ENCODE measurements around the gene PXMP2.

Gene PXMP2

DNA sequence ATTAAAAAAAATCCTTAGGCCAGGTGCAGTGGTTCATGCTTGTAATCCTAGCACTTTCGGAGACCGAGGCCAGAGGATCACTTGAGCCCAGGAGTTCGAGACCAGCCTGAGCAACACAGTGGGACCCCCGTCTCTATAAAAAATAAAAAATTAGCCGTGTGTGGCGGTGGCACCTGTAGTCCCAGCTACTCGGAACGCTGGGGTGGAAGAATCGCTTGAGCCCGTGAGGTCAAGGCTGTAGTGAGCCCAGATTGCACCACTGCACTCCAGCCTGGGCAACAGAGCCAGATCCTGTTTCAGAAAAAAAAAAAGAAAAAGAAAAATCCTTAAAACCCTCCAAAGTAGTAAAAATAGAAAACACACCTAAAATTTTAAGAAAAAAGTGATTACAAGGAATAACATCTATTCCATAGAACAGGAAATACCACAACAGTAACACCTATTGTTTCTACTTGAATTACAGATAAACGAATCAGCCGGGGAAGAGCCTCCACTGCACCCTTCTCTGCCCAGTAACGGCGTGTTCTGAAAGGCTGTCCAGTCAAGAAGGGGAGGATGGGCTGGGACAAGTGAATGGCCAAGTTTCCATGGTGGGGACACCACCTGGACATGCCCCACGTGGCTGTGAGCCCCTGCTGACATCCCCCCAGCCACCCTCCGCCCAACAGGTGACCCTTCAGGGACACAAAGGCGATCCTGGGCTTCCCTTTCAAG is 18.1 kb upstream of the PXMP2 start:
- no peaks in the 10 kb centered on the region for H3K27me3 ChIP-seq (ENCODE audit: low read depth, low read length)
- H3K27ac ChIP-seq (ENCODE audit: low read length) = no peak overlapping the region
- H3K4me1 ChIP-seq (ENCODE audit: low read length) = no peaks in the 10 kb centered on the region
- TF ChIP-seq EZH2phosphoT487 (IDR thresholded peaks at IDR 0.05; ENCODE audit: low read depth) (no peak), CTCF (IDR thresholded peaks at IDR 0.05; ENCODE audit: low read depth, low read length) (no peak)
- H3K36me3 ChIP-seq (replicated peaks; ENCODE audit: low read depth, low read length) = peaks cover 63% of the 10 kb centered on the region
- no peak overlapping the region for H3K4me3 ChIP-seq (ENCODE audit: low read length)
- no peaks in the 10 kb centered on the region for H3K9me3 ChIP-seq (ENCODE audit: insufficient read depth, low read length)
- H2AFZ ChIP-seq (ENCODE audit: low read depth, low read length) = no peak overlapping the region
- no peak overlapping the region for H3K9ac ChIP-seq (ENCODE audit: low read length)
- no peaks in the 10 kb centered on the region; the same call in 1 of the 2 replicates for H4K20me1 ChIP-seq (ENCODE audit: insufficient read depth, low read length)
- H3K79me2 ChIP-seq (ENCODE audit: low read length) = no peaks in the 10 kb centered on the region
- no peak overlapping the region for H3K4me2 ChIP-seq (ENCODE audit: low read length)

DNA sequence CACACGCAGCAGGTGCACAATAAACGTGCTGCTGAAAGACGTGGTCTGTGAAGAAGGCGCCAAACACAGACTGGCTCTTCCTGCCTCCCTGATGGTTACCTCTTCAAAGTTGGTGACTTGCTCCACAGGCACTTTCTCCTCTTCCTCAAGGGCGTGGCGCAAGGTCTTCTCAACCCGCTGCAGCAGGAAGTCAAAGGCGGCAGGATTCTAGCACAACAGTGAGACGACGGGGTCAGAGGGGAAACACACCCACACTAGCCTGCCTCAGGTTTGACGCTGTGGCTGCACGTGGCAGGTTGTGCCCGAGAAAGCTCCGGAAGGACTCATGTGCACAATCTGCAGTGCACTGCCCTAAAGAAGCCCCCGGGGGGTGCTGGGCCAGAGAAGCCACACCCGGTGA is 15.3 kb upstream of the PXMP2 start:
- no peak overlapping the region for H3K4me2 ChIP-seq (ENCODE audit: low read length)
- peaks cover 66% of the 10 kb centered on the region for H3K36me3 ChIP-seq (replicated peaks; ENCODE audit: low read depth, low read length)
- H3K4me1 ChIP-seq (ENCODE audit: low read length) = no peaks in the 10 kb centered on the region
- H4K20me1 ChIP-seq (ENCODE audit: insufficient read depth, low read length) = no peaks in the 10 kb centered on the region
- H3K9ac ChIP-seq (ENCODE audit: low read length) = no peak overlapping the region
- H2AFZ ChIP-seq (ENCODE audit: low read depth, low read length) = no peak overlapping the region
- H3K27me3 ChIP-seq (ENCODE audit: low read depth, low read length) = no peaks in the 10 kb centered on the region
- no peak overlapping the region for H3K4me3 ChIP-seq (ENCODE audit: low read length)
- no peaks in the 10 kb centered on the region for H3K79me2 ChIP-seq (ENCODE audit: low read length)
- no peak overlapping the region for H3K27ac ChIP-seq (ENCODE audit: low read length)
- TF ChIP-seq CTCF (IDR thresholded peaks at IDR 0.05; ENCODE audit: low read depth, low read length) (no peak), EZH2phosphoT487 (IDR thresholded peaks at IDR 0.05; ENCODE audit: low read depth) (no peak)
- H3K9me3 ChIP-seq (ENCODE audit: insufficient read depth, low read length) = no peaks in the 10 kb centered on the region

DNA sequence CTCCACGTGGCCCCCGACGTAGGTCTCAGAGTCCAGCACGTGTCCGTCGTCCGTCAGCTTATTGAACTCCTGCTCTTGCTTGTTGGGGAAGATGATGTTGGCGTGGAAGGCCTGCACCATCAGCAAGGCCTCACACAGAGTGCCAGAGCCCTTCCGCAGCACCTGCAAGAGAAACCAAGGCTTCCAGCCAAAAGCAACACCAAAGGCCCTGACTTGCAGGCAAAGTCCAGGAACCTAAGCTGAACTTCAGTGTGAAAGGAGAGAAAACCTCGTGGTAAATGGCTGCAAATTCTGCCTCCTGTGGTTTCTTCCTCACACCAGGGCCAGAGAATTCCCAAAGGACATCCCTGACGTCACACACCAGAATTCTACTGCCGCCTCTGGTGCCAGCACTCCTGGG is 14.7 kb upstream of the PXMP2 start:
- Histone ChIP-seq H3K4me1 (ENCODE audit: low read length) (no peaks in the 10 kb centered on the region), H3K27ac (ENCODE audit: low read length) (no peak overlapping the region), H2AFZ (ENCODE audit: low read depth, low read length) (no peak overlapping the region), H3K4me2 (ENCODE audit: low read length) (no peak overlapping the region), H3K9ac (ENCODE audit: low read length) (no peak overlapping the region), H3K27me3 (ENCODE audit: low read depth, low read length) (no peaks in the 10 kb centered on the region), H3K36me3 (replicated peaks; ENCODE audit: low read depth, low read length) (peaks cover 68% of the 10 kb centered on the region), H3K4me3 (ENCODE audit: low read length) (no peak overlapping the region), H3K9me3 (ENCODE audit: insufficient read depth, low read length) (no peaks in the 10 kb centered on the region), H4K20me1 (ENCODE audit: insufficient read depth, low read length) (no peaks in the 10 kb centered on the region), H3K79me2 (ENCODE audit: low read length) (no peaks in the 10 kb centered on the region)
- TF ChIP-seq CTCF (IDR thresholded peaks at IDR 0.05; ENCODE audit: low read depth, low read length) = no peak

- Histone ChIP-seq H3K36me3 (replicated peaks; ENCODE audit: low read depth, low read length) (peaks cover 65% of the 10 kb centered on the region), H3K4me3 (ENCODE audit: low read length) (no peak overlapping the region)
Measured at GRCh38 chr12:132673288-132674179, 13.9 kb upstream of the PXMP2 start.

More at GRCh38 chr12:132673288-132674179, 13.9 kb upstream of the PXMP2 start:
- H3K9ac ChIP-seq (ENCODE audit: low read length) = no peak overlapping the region
- no peaks in the 10 kb centered on the region for H4K20me1 ChIP-seq (ENCODE audit: insufficient read depth, low read length)
- H3K27me3 ChIP-seq (ENCODE audit: low read depth, low read length) = no peaks in the 10 kb centered on the region
- no peak overlapping the region for H3K27ac ChIP-seq (ENCODE audit: low read length)
- TF ChIP-seq CTCF (IDR thresholded peaks at IDR 0.05; ENCODE audit: low read depth, low read length) (no peak), EZH2phosphoT487 (IDR thresholded peaks at IDR 0.05; ENCODE audit: low read depth) (no peak)
- H3K9me3 ChIP-seq (ENCODE audit: insufficient read depth, low read length) = no peaks in the 10 kb centered on the region
- H3K79me2 ChIP-seq (ENCODE audit: low read length) = peaks cover under 1% of the 10 kb centered on the region; the same call in 1 of the 2 replicates
- no peak overlapping the region for H3K4me2 ChIP-seq (ENCODE audit: low read length)
- no peak overlapping the region for H2AFZ ChIP-seq (ENCODE audit: low read depth, low read length)
- no peaks in the 10 kb centered on the region for H3K4me1 ChIP-seq (ENCODE audit: low read length)
